ENCODE results near the gene LRGUK. TPM values are rescaled to one million over a fixed set of nuclear protein-coding genes. Genes with fewer than 3 reads are reported as not detected.

The LRGUK gene
- 0.13 and 0.29 TPM in 2 replicates for total RNA-seq

DNA sequence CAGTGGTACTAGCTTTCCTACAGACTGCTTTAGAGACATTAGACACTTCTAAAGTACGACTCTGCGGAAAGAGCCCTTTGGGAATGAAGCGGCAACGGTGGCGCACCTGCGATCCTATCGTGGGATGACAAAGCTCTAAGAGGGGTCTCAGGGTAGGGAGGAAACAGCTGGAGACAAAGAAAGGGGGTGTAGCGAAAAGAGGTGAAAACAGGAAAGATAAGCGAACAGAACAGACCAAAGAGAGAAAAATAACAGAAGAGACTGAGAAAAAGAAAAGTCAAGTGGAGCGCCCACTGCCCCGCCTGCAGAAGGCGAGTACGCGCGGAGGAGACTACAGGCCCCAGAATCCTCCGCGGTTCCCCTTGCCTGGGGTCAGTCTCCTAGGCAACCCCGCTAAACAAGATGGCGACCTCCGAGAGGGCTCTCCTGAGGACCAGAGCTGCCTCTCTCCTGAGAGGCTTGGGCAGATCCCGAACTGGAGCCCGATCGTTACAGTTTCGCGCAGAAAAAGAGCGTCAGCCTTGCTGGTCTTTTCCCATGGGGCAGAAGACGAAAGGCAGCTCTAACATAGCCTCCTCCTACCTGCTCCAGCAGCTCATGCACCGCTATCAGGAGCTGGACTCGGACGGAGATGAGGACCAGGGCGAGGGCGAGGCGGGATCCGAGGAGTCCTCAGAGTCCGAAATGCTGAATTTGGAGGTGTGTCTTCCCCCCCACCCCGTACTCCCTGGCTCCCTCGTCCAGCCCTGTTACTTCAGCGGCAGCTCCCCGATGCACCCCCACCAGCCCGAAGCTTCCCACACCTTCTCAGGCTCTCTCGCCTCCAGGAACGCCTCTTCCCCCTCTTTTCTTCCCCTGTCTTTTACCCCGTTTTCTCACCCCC lies at the start of gene LRGUK:
LRGUK (plus strand) TSS at position 375 of the 883 bp plus-strand sequence; CDS start at position 403, 28 bp downstream.

Other genes starting within 250 kb of the LRGUK start
- gene SLC35B4, start 189.6 kb downstream of the LRGUK start, total RNA-seq = 18.4 and 21.9 TPM in 2 replicates